Stimulated activated CD4-positive, alpha-beta T cell treated with anti-CD3 and anti-CD28 coated beads, Interleukin-12 subunit alpha, Interleukin-12 subunit beta, amount 100 ng/mL, for 4 hours (primary cell): ENCODE measurements around the gene AGAP2.
"Not testable (repeated sequence)": the region's sequence is repeated elsewhere in the genome, so short reads cannot be mapped to it uniquely, and the experiment has no call there.

Source experiments
- DNase-seq: peaks from one replicate; pipeline ENCODE4 v3.0.0-alpha.2; 2020

The AGAP2 gene

DNA sequence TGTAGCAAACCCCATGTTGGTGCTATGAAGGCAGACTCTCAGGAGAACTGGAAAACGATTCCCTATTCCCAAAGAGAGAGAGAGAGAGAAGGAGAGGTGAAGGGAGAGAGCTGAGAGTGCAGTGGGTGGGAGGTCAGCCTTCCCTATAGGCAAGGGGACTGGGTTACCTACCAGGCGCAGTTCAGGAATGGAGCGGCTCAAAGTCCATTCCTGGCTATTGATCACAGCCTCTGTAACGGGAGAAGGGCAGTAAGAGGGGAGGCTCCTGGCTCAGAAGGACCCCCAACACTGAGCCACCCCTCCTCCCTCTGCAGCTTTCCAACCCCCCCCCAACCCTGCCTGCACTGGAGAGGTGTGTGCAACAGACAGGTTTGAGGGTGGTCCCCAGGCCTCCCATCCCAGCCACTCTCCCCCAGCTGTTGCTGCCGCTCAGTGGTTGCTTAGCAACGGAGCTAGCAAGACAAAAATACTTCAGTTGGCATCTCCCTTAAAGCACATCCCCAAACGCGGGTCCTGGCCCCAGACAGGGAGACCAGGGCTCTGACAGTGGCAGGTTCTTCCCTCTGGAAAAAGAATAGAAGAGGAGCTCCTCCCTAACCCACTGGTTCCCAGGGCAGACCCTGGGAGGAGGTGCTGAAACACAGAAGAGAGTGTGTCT, 3.2 kb downstream of the AGAP2 start:
- DNase-seq, result no peak

GRCh38 chr12:57734591-57734990, 4.0 kb downstream of the AGAP2 start:
- no peak for DNase-seq

DNA sequence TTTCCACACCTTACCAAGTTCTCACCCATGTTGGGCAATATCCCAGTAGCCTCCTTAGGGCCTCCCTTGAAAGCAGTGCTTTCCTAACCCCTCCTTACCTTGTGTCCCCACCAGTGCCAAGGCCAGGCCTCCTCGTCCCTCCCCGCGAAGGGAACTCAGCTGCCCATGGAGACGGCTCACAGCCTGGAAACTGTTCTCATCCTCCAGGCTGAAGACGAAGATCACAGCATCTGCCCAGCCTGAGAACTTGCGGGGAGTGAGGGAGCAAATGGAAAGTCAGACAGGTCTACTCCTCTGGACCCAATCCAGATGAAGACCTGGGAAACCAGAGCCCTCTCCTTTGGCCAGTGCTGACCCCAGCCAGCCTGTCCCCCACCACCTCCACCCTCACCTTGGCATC, 4.6 kb downstream of the AGAP2 start:
- no peak for DNase-seq

DNA sequence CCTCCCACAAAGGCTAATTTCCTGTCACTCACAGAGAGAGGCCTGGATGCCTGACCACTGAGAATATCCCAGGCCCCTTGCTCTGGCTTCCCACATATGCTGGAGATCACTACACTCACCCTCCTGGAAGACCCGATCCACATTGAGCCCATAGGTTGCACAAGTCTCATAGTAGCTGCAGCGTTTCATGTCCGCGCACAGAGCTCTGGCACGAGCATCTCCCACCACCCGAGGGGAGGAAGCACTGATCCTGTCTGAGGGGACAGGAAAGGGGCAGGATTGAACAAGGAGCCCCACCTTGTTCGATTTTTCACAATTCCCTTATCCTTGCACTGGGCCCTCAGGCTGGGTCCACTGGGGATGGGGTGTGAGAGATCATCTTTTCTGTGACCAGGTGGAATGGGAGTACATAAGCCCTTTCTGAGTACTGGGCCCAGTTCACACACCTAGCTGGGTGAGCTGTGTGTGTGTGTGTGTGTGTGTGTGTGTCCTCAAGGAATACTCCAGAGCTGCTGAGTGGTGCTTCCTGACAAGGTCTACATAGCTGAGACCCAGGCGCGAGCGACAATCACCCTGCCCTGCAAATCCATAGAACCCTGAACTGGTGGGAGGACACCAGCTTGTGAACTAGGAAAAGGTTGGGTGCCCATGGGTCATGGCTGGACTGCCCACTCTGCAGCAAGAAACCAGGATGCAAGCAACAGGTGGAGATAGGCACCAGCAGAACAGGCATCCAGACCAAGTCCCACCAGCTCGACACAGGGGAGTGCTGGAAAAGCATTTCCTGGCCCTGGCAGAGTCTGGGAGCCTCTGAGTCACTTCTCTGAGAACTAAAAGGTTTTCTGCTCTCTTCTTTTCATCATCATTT, 5.6 kb downstream of the AGAP2 start:
- no peak for DNase-seq

DNA sequence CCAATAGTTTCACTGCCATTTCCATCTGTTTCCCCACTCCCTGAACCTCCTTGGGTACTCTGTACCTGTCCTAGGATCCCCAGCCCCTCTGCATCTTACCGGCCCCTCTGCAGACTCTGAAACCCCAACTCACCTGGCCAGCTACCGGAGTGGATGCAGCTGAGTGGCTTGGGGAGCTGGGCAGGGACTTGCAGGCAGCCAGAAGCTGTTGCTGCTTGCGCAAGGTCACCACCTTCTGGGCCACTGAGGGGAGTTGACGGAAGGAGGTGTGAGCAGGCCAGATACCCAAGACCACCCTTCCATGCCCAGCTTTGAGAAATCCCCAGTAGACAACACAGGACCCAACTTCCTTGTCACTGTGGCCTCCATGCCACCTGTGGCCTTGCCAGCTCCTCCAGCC, 6.3 kb downstream of the AGAP2 start:
- DNase-seq, result no peak

DNA sequence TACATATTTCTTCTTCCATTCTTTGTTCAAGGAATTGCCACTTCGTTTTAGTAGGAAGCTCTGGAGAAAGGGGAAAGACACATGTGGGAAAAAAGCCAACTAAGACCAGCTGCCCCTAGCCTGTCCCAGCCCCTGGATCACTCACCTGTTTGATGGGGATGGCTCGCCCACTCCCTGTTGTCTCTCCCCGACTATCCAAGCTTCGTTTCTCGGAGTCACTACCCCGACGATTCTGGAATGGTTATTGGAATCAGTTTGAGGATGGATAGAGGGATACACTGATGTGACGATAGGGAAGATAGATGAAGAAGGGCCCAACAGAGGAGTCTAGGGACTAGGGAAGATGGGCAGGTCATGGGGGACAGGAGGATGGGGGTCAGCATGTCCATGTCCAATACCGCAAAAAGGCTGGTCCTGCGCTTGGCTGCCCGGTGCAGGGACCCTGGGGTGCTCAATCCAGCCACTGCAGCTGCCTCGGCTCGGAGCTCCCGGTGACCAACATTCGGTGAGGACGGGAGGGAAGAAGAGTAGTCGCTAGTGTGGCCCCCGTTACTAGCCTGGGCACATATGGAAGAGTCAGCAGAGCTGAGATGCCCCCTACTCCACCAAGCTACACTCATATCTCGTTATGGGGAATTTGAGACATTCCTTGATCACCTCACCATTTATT, 7.0 kb downstream of the AGAP2 start:
- DNase-seq, result no peak

- DNase-seq, result no peak
These were observed 8.0 kb downstream of the AGAP2 start for GRCh38 chr12:57730336-57731067.

GRCh38 chr12:57729321-57729844, 9.2 kb downstream of the AGAP2 start:
- no peak for DNase-seq

GRCh38 chr12:57727758-57728395, 10.7 kb downstream of the AGAP2 start:
- no peak for DNase-seq

- DNase-seq, result no peak
These were observed 11.4 kb downstream of the AGAP2 start for GRCh38 chr12:57726884-57727757.

DNA sequence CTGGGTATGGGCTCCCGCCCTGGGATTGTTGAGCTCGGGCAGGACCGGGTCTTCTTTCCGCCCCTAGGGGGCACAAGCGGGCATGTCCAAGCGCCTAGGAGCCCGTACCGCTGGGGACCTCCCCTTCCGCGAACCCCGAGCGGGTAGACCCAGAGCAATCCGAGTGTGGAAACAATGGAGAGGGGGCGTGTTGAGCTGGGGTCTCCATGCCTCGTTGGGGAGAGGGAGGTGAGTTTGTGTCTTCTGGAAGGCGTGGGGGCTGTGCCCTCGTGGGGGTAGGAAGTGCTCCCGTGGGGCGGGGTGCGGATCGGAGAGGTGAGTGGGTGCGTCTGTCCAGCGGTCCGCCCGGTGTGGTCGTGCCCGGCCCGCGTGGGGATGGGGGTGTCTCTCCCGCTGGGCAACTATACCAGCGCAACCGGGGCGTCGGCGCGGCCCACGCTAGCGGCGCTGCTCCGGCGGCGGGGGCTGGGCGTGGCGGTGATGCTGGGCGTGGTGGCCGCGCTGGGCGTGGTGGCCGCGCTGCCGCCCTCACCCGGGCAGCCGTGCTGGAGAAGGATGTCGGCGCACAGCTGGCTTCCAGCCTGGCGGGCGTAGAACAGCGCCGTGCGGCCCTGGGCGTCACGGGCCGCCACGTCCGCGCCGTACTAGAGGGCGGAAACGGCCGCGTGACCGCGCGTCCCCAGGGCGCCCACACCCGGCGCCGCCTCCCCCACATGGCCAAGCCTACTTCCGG, 12.2 kb downstream of the AGAP2 start:
- DNase-seq, result no peak

DNA sequence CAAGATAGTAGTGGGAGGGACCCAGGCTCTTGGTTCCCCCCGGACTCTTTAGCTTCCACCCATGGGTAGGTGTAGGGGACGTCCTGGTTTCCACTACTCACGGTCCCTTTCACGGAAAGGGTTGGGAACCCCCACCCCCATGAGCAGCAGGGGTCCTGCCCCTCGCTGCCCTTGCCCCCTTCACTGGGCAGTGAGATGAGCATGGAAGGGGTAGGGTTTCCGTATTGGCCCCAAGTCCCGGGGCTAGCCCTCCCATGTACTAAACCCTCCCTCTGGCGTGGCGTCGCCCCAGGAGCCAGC, 12.7 kb downstream of the AGAP2 start:
- DNase-seq, result no peak

DNA sequence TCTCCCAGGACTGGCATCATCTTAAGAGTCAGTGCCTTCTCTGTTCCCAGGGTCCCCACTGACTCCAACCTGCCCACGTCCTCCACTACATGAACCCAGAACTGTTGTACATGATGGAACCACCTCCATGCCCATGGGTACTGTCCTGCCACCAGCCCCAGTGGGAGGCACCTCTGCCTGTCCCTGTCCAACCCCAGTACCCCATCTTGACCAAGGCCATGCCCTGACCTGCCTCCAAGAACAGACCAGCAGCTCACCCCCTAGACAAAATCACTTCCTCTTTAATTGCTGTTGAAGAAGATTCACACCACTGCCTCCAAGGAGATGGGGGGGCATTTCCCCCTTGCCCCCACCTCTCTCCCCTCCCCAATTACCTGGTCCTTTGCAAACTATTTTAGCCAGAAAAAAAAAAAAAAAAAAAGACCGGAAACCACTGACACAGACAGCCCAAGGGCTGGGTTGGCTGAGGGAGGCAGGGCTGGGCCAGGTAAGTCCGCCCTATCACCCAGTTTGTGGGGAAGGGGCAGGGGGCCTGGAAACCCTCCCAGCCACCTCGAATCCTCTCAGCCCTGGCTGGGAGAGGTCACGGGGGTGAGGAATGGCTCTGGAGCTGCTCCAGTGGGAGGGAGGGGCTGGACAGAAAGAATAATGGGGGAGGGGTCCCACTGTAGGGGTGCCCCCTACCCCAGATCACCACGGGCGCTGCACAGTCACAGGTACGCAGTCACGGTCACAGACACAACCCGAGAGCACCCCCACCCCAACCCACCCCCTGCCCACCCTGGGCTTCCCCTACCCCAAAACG, 13.4 kb downstream of the AGAP2 start:
- DNase-seq, result no peak

GRCh38 chr12:57724003-57724935, 14.3 kb downstream of the AGAP2 start:
- DNase-seq, result no peak

GRCh38 chr12:57723630-57723962, 14.9 kb downstream of the AGAP2 start:
- no peak for DNase-seq

DNA sequence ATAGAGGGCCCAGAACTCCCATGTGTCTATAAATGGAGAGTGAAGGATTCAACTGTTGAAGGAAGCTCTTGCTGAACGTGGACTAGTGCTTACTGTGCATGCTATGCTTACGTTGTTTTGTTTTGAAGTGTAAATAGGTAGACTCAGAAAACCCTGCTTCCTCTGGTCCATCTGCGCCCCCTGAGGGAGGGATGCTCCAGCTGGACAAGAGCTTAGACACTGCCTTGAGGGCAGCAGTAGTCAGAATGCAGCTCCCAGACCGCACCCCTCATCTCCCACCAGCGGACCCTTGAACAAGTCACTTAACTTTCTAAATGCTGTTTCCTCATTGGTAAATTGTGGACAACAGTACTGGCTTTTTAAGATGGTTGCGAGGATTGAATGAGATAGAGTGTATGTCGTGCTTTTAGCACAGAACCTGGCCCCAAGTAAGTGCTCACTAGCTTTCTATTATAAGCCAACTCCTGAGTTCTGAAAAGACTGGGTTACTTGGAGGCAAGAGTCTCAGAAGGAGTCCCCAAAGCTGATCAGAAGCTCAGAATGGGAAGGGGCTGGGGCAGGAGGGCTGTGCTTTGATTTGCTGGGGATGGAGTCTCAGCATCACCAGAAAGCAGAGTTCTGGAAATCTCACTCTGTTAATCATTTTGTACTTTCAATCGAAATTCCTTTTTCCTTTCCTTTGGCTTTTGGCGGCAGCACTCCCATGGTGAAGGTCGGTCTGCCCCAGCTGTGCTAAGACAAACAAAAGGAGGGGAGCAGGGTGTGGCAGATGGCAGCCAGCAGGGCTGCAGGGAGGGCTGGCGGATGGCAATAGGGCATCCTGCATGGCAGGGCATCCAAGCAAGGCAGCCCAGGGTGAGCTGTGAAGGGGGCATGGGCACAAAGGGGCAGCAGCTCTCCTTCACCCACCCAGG, 15.6 kb downstream of the AGAP2 start:
- no peak for DNase-seq

GRCh38 chr12:57721846-57722608, 16.5 kb downstream of the AGAP2 start:
- DNase-seq, result not testable (repeated sequence)
